Adrenal gland (tissue), 12 donors: ENCODE results near the gene ITFG1. TPM values are rescaled to one million over a fixed set of nuclear protein-coding genes. Genes with fewer than 3 reads are reported as not detected.

Experiments used
- DNase-seq, 7 donors: peaks; one replicate each; pipeline ENCODE4 v3.0.0-alpha.2; 2019 to 2020
- H3K27ac ChIP-seq, 5 donors: fragments of 200-600 bp; sonication (generic) in 4 of 5; 1 replicate in 3 of 5; 2 replicates in 2 of 5; pipeline versions ENCODE4 v1.5.1 to v1.8.0; 2016 to 2020; ENCODE audit warnings: mild to moderate bottlenecking in 1 of 5
- H3K27me3 ChIP-seq: fragments of 200-600 bp; 2 replicates; pipeline ENCODE4 v1.8.0; 2021
- H3K36me3 ChIP-seq, 2 donors: fragments of 200-600 bp; replicated peaks in 1 of 2; 1 replicate in 1 of 2; 2 replicates in 1 of 2; pipeline versions ENCODE4 v1.5.1 to v1.8.0; 2018 to 2022
- H3K4me1 ChIP-seq, 2 donors: fragments of 200-600 bp; replicated peaks in 1 of 2; 1 replicate in 1 of 2; 2 replicates in 1 of 2; pipeline versions ENCODE4 v1.5.1 to v1.8.0; 2018 to 2021
- H3K4me3 ChIP-seq, 4 donors: fragments of 200-600 bp; sonication (generic) in 3 of 4; one replicate each; pipeline ENCODE4 v1.5.1; 2016 to 2018
- H3K9me3 ChIP-seq, 3 donors: fragments of 200-600 bp; sonication (generic) in 1 of 3; replicated peaks in 1 of 3; 1 replicate in 2 of 3; 2 replicates in 1 of 3; pipeline versions ENCODE4 v1.5.1 to v1.8.0; 2016 to 2021
- CTCF ChIP-seq, 6 experiments: fragments of 450-650 bp in 4 of 6; fragments of 200-600 bp in 2 of 6; sonication (generic) in 1 of 6; IDR thresholded peaks; 1 replicate in 5 of 6; 2 replicates in 1 of 6; pipeline versions ENCODE4 v1.5.1 to v1.8.0; 2016 to 2021; ENCODE audit warnings: antibody characterized with exemption in 6 of 6, mild to moderate bottlenecking in 2 of 6, moderate library complexity in 1 of 6
- POLR2A ChIP-seq, 2 donors: fragments of 450-650 bp; IDR thresholded peaks; one replicate each; pipeline ENCODE4 v1.6.1; 2017; ENCODE audit warnings: antibody characterized with exemption in 2 of 2, mild to moderate bottlenecking in 2 of 2, moderate library complexity in 1 of 2
- WGBS, 4 donors: extraction: QIAGEN DNeasy Blood & Tissue Kit in 2 of 4; methylation state at CpG; one replicate each; pipeline versions ENCODE4 v1.1.5 to v1.1.7; 2013 to 2017; 5-methylcytosine and 5-hydroxymethylcytosine counted together
- intact Hi-C, 2 donors: fragments of 100-400 bp; cut with DNase I; formaldehyde crosslinking; loops; one replicate each; pipeline versions ENCODE4 v1.14.1 to v1.15.0; 2022 to 2023
- polyA plus RNA-seq, 3 donors: library from polyadenylated mRNA; stranded (reverse); fragments of 200-250 nt in 2 of 3; fragments of 350-450 nt in 1 of 3; fragmentation: Illumina TruSeq in 1 of 3; extraction: RNeasy Lipid Tissue Mini Kit (QIAGEN cat#74804) in 1 of 3; gene quantifications; one replicate each; pipeline ENCODE4 v1.2.3, GENCODE V29; 2013 to 2014
- total RNA-seq, 9 donors: library from RNA; depleted of rRNA in 4 of 9; stranded (reverse); fragments of >200 nt in 4 of 9; fragments of 120-200 nt in 1 of 9; fragmentation: NEBNext Ultra II Directional in 1 of 9; extraction: Animal tissue kit (Norgen Biotek cat#: 25700) in 1 of 9; gene quantifications; one replicate each; pipeline versions ENCODE4 v1.1.0 to v1.2.4, GENCODE V29; 2013 to 2023
- donor health status: healthy with polysubstance abuse.
- donor health status: Bipolar disorder and iron deficiency.
- donor health status: DM: yes; HTN: yes; CAD: no.
- donor health status: DM: no; HTN: no; CAD: no.
- donor health status: DM: no; HTN: no; CAD: no.
- donor health status: DM: yes; HTN: yes; CAD: no.

ITFG1 gene
- total and polyA plus RNA-seq, 12 donors: 8.4 to 246 (median 84.4) TPM

GRCh38 chr16:47459603-47460002, 1.3 kb downstream of the ITFG1 start:
- WGBS, 4 donors: 89 to 92% (median 91%) methylated on average over 1 of the region's 1 CpG; no CpG with 5 or more reads in 1 of the 4 donors
- Histone ChIP-seq H3K4me3 (peak overlapping the region in 1 of 4 donors; percentile 70), H3K27ac (peak overlapping the region in 1 of 5 donors; percentile 95), H3K36me3 (no peaks in the 10 kb centered on the region), H3K27me3 (no peaks in the 10 kb centered on the region), H3K4me1 (peaks cover 31 to 60% of the 10 kb centered on the region in 2 donors), H3K9me3 (no peaks in the 10 kb centered on the region)
- TF ChIP-seq POLR2A (IDR thresholded peaks at IDR 0.05): no peak
- TF ChIP-seq CTCF (IDR thresholded peaks at IDR 0.05): no peak
- intact Hi-C loops: no loop called here
- DNase-seq: no peak

- peaks cover 24 to 47% of the 10 kb centered on the region in 2 donors for H3K4me1 ChIP-seq
- H3K9me3 ChIP-seq: no peaks in the 10 kb centered on the region
- no peak overlapping the region for H3K4me3 ChIP-seq
- WGBS, 4 donors: 73 to 81% (median 75%) methylated on average over 2 of the region's 2 CpGs
- peaks cover 0 to 8% of the 10 kb centered on the region in 2 donors for H3K36me3 ChIP-seq
- H3K27ac ChIP-seq: no peak overlapping the region
- TF ChIP-seq POLR2A (IDR thresholded peaks at IDR 0.05) (no peak), CTCF (IDR thresholded peaks at IDR 0.05) (no peak)
- intact Hi-C loops: no loop called here
- no peaks in the 10 kb centered on the region for H3K27me3 ChIP-seq
- DNase-seq: no peak
Measured at GRCh38 chr16:47458331-47458730, 2.5 kb downstream of the ITFG1 start.

- TF ChIP-seq POLR2A (IDR thresholded peaks at IDR 0.05) (no peak), CTCF (IDR thresholded peaks at IDR 0.05) (no peak)
- Histone ChIP-seq H3K9me3 (no peaks in the 10 kb centered on the region), H3K4me1 (peaks cover 0 to 12% of the 10 kb centered on the region in 2 donors), H3K4me3 (no peak overlapping the region), H3K36me3 (peaks cover 0 to 33% of the 10 kb centered on the region in 2 donors), H3K27me3 (no peaks in the 10 kb centered on the region), H3K27ac (no peak overlapping the region)
- intact Hi-C loops: no loop called here
- WGBS, 4 donors: 88 to 97% (median 94%) methylated on average over 3 of the region's 3 CpGs
- no peak for DNase-seq
Measured at GRCh38 chr16:47449788-47450187, 11.1 kb downstream of the ITFG1 start.

- peaks cover 0 to 12% of the 10 kb centered on the region in 2 donors for H3K4me1 ChIP-seq
- intact Hi-C loops: no loop called here
- H3K27me3 ChIP-seq: no peaks in the 10 kb centered on the region
- no peaks in the 10 kb centered on the region for H3K9me3 ChIP-seq
- peaks cover 0 to 32% of the 10 kb centered on the region in 2 donors for H3K36me3 ChIP-seq
- DNase-seq: no peak
- H3K27ac ChIP-seq: no peak overlapping the region
- TF ChIP-seq POLR2A (IDR thresholded peaks at IDR 0.05) (no peak), CTCF (IDR thresholded peaks at IDR 0.05) (no peak)
- WGBS, 4 donors: 57 to 70% (median 67%) methylated on average over 3 of the region's 3 CpGs
- H3K4me3 ChIP-seq: no peak overlapping the region
Measured at GRCh38 chr16:47448830-47449575, 11.9 kb downstream of the ITFG1 start.
